ENCODE results near the gene GUCY2D.
"Not testable (repeated sequence)": the region's sequence is repeated elsewhere in the genome, so short reads cannot be mapped to it uniquely, and the experiment has no call there.

Gene GUCY2D

DNA sequence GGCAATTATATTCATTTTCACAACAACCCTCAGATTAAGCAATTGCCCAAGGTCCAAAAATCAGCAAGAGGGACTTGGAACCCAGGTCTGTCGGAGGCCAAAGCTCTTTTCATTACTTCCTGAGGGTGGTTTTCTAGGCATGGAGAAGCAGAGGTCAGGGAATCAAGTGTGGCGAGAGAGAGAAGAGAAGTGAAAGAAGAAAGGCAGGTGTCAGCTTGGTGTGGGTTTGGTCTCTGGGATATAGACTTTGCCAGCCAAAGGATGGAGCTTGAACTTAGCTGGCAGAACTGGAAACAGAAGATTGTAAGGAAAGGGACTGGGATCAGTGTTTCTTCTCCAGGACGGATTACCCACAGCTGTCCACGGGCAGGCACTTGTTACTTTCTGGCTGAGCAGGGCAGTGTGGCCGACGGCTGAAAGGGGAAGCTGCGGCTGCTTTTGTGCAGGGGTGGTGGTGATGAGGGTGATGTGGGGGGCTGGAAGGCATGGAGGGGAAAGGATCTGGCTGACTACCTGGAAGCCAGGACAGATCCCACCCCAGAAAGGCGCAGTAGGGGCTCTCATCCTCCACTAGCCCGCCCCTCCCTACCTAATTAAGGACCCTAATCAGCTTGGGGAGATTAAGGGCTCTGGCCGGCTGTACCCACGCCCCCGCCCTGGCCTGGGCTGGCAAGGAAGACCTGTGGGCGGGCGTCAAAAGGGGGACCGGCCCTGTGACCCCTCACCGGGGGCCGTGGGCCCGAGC lies at the start of gene GUCY2D:
Gene GUCY2D (plus strand): TSS at position 640 of the 745 bp plus-strand sequence. CDS start 433 bp downstream, outside the sequence.
- peak; percentile 47 for DNase-seq

DNA sequence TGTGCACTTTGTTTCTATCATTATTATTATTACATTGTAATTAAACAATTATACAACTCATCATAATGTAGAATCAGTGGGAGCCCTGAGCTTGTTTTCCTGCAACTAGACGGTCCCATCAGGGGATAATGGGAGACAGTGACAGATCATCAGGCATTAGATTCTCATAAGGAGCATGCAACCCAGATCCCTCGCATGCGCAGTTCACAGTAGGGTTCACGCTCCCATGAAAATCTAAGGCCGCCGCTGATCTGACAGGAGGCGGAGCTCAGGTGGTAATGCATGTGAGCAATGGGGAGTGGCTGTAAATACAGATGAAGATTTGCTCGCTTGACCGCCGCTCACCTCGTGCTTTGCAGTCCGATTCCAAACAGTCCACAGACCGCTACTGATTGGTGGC lies 49.1 kb upstream of the GUCY2D start:
- DNase-seq: not testable (repeated sequence)

DNA sequence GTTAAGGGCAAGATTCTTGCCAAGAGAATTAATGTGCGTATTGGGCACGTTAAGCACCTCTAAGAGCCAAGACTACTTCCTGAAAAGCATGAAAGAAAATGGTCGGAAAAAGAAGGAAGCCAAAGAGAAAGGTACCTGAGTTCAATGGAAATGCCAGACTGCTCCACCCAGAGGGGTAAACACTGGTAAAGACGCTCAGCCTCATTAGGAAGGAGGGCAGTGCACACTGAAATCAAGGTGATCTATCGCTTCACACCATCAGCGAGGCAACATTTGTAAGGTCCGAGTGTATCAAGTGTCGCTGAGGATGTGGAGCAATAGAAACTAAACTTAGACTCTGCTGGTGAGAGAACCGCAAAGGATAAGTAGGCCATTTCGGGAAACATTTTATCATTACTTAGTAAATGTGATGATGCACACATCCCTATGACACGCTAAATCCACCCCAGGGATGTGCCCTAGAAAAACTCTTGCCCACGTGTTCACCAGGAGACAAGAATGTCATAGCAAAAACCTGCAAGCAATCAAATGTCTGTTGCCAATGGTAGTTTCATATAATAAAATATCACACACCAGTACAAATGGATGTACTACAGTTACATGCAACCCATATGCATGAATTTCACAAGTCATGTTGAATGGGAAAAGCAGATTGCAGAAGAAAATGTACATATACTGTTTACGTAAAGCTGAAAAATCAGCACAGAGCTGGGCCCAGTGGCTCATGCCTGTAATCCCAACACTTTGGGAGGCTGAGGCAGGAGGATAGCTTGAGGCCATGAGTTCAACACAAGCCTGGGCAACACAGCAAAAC lies 46.8 kb upstream of the GUCY2D start:
- no peak for DNase-seq

DNA sequence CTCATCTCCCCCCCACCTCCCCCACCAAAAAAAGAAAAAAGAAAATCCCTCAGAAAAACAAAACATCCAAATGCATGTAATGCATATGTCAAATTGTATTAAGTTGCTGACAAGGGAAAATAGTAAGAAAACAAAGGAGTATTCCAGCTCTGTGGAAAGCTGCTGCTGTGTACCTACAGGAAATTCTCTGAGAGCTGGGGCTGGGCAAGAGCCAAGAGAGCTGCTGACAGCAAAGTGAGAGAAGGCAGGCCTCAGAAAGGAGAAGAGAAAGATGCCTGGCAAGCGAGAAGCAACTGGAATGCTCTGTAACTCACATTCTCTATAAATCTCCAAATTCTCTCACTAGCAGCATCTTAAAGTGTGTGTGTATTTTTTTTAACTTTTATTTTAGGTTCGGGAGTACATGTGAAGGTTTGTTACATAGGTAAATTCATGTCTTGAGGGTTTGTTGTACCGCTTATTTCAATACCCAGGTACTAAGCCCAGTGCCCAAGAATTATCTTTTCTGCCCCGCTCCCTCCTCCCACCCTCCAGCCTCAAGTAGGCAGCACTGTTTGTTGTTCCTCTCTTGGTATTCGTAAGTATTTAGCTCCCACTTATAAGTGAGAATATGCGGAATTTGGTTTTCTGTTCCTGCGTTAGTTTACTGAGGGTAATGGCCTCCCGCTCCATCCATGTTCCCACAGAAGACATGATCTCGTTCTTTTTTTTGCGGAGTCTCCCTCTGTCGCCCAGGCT lies 46.0 kb upstream of the GUCY2D start:
- no peak for DNase-seq

DNA sequence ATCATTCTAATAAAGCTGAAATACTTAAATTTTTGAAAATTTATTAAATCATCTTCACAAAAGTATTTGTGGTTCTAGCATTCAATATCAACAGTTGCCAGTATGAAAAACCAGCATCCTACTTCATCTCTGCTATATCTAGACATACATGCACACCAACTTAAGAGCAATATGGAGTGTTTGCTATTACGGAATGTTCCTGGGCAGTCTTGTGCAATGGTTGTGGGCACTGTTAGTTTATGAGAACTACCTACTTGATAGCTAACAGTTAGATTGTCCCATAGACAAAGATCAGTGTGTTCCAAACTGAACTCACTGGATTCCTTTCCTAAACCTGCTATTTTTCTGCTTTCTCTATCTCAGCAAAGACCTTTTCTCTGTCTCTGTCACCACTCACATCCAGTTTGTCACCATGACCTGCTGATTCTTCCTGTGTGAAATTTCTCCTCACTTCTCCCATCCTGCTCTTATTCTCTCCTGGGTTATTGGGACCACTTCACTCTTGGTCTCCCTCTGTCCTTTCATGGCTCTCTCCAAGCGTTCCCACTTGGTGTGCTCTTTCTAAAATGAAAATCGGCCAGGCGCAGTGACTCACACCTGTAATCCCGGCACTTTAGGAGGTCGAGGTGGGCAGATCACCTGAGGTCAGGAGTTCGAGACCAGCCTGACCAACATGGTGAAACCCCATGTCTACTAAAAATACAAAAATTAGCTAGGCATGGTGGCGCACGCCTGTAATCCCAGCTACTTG lies 42.7 kb upstream of the GUCY2D start:
- DNase-seq: peak; percentile 51

DNA sequence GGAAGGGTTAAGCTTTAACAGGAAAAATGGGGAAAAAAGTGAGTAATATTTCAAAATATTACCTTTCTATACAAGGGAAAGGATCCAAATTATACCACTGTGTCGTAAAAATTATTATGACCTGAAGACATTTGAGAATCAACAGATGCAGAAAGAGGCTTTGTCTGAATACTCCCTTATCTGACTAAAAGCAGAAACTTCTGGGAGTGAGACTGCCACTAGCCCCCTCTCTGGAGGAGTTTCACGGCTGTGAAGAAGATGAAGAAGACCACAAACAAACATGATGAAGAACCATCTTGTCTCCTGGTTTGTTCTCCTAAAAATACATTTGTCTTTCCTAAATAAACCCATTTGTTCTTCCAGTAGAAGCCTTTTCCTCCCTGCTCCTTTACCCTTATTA lies 41.0 kb upstream of the GUCY2D start:
- DNase-seq: no peak

DNA sequence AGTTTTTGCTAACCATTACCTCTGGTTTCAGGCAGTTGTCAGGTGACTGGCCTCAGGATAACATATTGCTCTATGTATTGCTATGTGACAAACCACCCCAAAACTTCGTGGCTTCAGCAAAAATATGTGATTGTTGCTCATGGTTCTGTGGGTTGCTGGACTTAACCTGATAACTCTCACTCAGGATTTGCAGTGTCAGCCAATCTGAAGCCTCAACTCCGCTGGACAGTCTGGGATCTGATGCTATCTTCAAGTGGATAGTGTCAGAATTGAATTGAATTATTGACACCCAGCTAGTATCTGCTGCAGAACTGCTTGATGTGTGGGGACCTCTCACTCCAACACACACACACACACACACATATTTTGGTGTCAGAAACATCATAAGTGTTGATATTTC lies 34.7 kb upstream of the GUCY2D start:
- no peak for DNase-seq

DNA sequence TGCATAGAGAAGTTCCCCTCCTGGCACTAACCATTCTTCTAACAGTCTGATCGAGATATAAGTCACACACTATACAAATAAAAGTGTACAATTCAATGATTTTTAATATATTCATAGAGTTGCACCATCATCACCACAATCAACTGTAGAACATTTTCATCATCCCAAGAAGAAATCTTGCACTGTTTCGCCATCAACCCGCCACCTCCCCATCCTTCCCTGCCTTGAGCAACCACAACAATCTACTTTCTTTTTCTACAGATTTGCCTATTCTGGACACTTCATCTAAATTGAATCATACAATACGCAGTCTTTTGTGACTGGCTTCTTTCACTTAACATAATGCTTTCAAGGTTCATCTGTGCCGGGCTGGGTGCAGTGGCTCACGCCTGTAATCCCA lies 33.0 kb upstream of the GUCY2D start:
- peak; percentile 95 for DNase-seq

DNA sequence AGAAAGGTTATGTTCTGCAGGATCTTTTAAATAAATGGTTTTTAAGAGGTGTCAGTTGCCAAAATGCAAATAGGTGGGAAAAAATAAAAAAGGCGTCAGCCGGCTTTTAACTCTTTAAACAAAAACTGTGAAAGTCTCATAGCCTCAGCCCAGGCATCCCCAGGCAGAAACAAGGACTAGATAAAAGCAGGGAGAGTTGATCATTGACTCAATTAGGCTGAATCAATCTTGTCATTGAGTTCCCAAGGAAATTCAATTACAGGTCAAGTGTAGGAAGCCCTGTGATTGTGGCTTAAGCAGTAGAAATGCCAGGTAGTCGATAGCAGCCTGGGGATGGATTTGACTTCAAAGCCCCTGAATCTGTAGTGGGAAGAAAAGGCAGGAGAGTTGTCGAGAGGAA lies 30.8 kb upstream of the GUCY2D start:
- DNase-seq: no peak

DNA sequence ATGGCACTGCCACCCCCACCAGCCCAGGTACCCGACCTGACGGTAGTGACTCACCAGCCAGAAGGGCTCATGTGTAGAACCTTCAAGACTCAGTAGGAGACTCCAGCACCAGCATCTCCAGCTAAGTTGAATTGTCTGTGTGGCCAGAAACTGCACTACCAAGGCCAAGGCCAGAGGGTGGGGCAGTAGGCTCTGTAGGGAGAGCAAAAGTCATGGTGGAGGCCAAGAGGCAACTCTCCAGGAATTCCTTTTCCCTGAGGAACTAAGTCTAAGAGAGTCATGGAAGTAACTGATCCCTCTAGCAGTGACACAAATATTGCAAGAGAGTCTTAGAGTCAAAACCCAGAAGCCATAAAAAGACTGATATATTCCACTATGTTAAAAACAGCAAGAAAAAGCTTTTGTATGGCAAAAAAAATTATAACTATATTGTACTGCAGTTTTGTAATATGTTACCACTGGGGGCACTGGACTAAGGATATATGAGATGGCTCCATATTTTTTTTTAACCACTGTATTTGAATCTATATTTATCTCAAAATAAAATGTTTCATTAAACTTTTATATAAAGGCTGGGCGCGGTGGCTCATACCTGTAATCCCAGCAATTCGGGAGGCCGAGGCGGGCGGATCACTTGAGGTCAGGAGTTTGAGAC lies 30.2 kb upstream of the GUCY2D start:
- DNase-seq: no peak

DNA sequence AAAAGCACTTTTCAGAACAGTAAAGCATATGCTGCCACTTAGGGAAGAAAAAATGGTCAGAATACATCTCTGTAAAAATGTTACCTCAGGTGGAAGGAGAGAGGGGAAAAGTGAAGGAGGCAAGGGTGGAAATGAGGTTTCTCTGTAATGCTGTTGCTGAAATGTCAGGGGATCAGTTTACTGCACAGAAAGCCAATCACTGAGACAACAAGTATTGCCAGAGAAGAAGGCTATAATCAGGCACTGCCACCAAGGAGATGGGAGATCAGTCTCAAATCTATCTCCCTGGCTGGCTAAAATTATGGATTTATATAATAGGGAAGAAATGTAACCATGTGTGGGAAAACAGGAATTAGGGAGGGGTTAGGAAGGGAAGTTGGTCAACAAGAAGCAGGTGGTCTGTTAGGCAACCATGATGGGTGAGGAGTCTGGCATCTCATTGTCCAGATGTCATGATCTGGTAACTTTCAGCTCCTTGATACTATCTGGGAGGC lies 27.7 kb upstream of the GUCY2D start:
- DNase-seq: no peak

DNA sequence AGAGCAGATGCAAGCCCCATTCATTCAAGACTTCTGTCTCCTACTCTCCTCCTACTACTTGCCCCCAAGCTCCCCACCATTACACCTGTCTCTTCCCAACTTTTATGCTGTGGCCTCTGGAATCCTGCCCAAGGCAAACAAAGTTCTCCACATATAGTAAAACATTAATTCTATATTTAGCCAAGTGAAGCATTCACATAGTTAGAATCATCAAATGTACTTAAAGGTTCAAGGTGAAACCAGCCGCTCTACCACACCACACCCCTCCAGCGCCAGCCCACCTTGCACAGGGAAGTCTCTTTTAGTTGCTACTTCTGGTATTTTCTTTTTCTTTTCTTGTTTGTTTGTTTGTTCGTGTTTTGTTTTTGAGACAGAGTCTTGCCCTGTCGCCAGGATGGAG lies 25.4 kb upstream of the GUCY2D start:
- DNase-seq: no peak

DNA sequence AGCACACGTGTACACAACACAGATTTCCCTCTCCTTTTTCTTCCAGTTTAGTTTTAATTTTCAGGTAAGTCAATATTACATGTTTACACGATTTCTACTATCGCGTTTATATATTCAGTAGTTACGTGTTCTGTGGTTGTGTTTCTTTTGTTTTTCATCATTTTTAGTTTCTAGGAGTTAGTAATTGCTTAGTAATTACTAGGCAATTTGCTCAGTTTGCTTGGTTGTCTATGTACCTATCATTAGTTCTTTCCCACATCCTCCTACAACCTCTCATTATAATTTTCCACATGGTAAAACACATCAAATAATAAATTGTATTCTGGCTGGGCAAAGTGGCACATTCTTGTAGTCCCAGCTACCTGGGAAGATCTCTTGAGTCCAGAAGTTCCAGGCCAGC lies 24.6 kb upstream of the GUCY2D start:
- no peak for DNase-seq

DNA sequence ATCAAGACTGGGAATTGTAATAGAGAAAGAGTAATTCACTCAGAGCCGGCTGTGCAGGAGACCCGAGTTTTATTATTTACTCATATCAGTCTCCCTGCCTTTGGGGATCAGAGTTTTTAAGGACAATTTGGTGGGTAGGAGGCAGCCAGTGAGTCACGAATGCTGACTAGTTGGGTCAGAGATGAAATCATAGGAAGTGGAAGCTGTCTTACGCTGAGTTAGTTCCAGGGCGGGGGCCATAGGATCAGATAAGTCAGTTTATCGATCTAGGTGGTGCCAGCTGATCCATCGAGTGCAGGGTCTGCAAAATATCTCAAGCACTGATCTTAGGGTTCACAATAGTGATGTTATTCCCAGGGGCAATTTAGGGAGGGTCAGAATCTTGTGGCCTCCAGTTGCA lies 20.2 kb upstream of the GUCY2D start:
- peak; percentile 86 for DNase-seq

DNA sequence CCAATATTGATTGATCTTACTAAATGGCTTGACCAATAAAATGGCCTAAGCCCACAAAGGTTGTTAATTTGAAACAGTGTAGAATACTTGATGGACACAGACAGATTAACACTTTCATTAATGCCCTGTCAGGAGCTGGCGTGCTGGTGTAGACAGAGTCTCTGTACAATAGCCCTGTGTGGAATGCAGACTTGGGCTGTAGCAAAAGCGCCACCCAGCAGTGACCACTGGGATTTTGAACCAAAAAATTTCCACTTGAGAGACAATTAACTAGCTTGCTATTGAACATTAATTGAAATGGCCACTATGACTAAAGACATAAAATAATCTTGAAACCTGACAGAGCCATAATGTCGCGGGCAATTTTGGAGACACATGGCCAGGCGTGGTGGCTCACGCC lies 19.7 kb upstream of the GUCY2D start:
- DNase-seq: no peak

DNA sequence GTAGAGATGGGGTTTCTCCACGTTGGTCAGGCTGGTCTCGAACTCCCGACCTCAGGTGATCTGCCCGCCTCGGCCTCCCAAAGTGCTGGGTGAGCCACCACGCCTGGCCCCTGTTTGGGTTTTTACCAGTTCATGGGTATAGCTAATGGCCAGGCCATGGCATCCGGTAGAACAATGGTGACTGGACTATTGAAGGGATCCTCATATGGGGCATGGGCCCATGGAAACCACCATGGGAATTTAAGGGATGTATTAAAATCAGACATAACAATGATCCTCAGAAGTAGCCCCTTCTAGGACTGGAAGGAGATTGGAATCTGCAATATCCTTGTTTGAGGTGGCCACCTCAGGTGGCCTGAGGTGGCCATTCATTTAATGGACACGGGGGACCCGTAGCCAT lies 17.5 kb upstream of the GUCY2D start:
- no peak for DNase-seq

DNA sequence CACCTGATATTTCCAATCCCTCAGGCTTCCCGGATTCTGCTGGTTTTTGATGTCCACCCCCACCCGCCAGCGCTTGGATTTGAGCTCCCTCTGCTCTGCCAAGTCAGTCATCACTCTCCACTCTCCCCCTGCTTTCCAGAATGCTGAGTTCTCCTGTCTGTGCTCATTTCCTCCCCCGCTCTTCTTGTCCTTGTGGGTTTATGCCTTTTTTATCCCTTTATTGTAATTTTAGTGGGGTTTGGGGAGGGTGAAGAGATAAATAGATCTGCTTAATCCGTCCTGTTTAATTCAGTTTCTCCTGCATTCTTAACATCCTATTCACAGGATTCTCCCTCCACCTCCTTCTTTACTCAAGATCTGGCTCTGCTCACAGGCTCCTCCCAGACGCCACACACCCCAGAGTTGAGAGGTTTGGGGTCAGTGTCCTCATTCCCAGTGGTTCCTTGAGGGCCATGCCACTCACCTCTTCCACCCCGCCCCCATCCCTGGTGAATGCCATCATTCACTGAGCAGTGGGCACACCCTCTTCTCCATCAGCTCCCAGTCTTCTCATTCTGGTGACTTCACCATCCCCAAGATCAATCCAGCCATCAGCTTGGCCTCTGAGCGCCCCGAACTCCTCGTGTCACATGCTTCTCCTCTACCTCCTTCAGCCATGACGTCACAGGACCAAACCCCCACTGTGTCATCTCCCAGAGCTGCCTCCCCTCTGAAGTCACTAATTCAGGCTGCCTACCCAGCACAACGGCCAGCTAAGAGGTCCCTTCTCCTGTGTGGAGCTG lies 15.1 kb upstream of the GUCY2D start:
- no peak for DNase-seq

DNA sequence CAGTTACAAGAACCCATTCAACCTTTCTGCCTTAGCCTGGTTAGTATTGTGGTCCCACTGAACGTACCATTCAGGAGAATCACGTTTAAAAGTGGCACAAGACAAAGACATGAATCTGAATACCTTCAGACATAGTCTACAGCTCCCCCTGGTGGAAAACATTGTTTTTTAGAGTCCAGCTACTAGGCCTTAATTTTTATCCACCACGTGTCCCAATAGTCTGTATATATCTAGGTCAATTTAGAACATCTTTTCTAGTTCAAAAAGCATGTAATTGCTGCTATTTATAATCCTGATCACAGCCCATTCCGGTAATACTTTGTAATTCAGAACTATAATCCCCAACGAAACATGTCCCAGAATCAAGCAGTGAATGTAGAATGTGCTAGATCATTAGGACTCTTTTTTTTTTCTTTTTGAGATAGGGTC lies 13.7 kb upstream of the GUCY2D start:
- DNase-seq: peak; percentile 89

DNA sequence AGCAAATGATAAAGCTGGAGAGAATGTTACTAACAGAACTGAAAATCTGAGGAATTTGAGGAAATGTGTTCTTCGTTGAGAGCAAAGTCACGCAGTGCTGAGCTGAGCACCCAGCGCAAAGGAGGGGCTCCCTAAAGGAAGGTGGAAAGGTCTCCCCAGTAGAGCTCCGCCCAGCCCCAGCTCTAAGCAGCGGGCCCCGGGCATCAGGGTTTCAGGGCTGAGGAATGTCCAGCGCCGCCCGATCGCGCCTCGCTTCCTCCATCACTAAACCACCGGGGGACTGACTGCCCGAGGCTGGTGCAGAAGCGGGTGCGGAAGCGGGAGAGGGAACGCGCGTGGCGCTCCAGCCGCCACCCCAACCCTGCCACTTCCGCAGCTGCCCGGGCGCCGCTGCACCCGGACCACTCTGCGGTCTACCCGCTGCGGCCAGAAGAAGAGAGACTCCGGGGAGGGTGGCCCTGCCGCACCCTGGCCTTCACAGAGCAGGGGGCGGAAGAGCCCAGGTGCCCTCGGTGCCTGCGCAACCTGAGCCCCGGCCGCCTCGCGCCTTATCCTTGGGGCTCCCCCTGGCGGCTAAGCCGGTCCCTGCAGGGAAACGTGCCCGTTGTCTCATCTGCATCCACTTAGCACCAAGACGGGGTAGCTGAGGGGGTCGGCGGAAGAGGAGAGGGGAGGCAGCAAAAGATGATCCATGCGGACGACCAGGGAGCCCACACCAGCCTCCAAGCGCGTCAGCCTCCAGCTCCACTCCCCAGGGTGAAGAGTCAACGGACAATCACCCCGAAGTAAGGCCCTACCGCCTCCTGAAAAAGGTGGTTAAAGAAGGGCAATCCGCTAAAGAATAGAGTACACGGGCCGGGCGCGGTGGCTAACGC lies 12.4 kb upstream of the GUCY2D start:
- DNase-seq: peak; percentile 63

DNA sequence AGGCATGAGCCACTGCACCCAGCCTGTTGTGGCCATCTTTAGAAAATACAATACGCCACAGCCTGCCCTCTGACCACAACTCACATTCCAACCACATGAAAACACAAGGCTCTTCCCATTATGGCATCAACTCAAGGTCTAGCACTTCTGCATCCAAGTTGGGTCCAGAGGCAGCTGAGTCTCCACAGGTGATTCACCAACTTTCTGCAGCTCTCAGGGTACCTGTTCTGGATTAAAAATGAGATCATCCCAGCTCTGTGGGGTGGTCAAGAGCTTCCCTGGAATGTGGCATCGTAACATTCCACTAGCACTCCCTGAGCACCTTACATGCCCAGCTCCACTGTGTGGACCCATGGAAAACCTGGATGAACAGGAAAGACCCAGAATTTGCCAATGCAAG lies 9.9 kb upstream of the GUCY2D start:
- no peak for DNase-seq
